ENCODE results near the gene OTUB1.
A peak's percentile ranks its signal among the peaks of the same experiment; 100 is the strongest.

The OTUB1 gene

DNA sequence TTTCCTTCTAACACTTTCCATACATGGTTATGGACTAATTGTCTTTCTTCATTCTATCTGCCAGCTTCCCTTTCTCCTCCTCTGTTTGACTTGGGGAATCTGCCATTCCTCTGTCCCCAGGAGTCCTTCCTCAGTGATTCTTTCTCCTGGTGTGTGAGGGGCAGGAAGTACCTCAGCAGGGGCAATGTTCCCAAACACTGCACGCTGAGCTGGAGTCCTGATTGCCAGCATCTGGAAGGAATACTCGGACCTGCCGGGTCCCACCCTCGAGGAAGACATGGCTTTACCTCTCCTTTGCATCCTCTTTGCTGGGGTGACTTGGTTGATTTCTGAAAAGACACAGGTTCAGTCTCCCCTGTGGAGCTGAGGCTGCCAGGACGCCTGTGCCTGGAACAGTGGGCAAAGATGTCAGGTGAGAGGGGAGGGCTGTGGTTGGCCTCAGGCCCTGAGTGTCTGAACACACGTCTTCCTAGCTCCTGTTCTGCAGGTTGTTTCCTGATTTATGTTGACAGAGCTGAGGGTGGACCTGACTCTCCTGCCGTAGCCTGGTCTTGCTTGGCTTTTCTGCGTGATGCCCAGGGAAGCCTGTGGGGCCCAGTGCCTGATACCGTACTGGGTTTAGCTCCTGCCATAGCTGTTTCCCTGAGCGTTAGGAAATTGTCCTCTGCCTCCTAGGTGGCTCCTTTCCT lies 7.5 kb upstream of the OTUB1 start:
- no peak for DNase-seq

DNA sequence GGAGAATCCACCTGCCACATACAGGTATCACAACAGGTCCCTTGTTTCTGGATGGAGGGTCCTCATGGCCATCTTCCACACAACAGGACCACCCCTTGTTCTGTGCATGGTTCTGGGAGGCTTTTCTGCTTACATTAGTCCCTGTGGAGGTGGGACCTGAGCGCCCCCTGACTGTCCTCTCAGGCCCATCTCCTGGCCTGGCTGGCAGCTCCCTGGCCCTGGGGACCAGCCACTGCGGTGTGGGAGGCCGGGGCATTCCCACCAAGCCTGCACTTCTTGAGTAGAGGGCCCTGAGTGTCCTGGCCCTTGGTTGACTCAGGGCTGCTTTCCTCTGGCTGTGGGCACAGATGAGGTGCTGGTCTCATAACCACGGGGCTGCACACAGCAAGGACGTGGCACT lies 6.8 kb upstream of the OTUB1 start:
- no peak for DNase-seq

DNA sequence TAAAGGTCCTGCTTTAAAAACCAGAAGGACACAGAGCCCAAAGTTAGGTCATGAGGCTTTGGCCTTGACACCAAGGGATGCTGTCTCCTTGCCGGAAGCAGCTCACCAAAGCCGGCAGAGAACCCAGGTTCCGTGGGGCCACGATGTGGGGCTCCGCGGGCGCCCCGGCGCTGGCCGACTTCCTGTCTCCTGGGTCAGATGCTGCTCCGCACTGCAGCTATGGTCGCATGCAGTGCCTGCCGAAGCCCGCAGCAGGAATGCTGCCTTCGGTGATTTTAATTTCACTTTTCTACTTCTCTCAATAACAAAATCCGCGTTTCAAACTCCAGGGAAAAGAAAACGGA lies 454 bp upstream of the OTUB1 start:
- DNase-seq = peak; percentile 81

DNA sequence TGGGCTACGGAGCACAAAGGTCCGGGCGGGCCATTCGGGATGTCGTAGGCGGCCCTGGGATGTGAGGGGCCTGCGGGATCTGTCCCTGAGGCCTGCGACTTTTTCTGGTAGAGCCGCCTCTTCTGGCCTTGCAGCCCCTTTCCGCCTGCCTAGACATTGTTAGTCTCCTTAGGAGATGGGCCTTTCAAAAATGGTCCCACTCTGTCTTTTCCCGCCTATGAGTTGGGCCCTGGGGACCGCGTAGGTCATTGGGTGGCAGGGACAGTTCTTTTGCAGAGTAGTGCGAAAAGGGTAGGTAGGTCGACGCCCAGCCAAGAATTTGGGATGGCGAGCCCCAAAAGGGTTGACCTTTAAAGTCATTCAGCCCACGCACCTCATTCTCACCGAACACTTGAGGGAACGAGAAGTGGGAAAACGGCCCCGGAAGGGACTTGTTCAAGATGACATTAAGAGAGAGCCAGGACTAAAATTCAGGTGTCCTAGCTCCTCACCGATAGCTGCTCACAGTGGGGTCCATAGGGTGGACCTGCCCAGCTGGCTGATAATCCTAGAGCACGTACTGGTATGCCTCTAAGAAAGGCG lies 785 bp downstream of the OTUB1 start:
- no peak for DNase-seq

DNA sequence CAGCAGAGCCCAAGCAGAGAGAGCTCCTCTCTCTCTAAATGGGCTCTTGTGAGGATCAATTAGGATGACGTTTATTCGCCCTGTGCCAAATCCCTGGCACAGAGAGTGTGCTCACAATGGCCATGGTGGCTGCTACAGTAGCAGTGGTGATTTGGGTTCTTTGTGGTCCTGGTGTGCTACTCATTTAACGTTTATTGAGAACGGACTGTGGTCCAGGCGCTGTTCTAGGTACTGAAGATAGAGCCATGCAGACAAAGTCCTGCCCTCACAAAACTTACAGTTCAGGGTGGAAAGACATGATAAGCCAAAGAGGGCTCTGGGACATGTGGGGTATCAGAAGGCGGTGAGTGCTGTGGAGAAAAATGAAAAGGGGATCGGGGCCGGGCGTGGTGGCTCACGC lies 5.3 kb downstream of the OTUB1 start:
- DNase-seq = no peak

DNA sequence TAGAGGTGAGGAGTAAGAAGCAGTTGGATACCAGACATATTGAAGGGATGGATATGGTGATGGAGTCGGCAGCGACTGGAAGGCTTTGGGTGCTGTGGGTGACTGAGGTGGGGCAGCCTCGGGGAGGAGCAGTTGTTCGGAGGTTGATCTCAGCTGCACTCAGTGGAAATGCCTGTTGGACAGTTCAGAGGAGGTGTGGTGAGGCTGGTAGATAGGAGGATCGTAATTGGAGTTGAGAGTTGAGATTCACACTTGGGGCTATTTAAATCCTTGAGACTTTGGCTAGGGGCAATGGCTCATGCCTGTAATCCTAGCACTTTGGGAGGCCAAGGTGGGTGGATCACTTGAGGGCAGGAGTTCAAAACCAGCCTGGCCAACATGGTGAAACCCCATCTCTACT lies 6.9 kb downstream of the OTUB1 start:
- no peak for DNase-seq

DNA sequence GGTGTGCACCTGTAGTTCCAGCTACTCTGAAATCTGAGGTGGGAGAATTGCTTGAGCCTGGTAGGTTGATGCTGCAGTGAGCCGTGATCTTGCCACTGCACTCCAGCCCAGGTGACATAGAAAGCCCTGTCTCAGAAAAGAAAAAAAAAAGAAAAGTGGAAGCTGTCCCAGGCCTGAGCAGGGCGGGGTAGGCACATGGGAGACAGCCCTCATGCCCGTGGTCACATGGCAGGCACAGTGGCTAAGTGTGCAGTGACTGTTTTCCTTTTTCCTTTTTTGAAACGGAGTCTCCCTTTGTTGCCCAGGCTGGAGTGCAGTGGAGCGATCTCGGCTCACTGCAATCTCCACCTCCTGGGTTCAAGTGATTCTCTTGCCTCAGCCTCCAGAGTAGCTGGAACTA lies 7.8 kb downstream of the OTUB1 start:
- DNase-seq = peak; percentile 37

DNA sequence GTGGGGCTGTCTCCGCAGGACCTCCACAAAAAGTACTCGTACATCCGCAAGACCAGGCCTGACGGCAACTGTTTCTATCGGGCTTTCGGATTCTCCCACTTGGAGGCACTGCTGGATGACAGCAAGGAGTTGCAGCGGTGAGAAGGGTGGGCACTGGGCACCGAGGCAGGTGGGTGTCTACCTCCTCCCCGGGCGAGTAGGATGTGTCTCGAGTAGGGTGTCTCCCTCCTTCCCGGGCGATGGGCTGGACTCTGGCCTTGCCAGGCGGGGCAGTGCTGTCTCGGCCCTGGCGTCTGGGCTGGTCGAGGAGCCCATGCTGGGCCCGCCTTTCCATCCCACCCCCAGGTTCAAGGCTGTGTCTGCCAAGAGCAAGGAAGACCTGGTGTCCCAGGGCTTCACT lies 10.3 kb downstream of the OTUB1 start:
- DNase-seq = no peak

DNA sequence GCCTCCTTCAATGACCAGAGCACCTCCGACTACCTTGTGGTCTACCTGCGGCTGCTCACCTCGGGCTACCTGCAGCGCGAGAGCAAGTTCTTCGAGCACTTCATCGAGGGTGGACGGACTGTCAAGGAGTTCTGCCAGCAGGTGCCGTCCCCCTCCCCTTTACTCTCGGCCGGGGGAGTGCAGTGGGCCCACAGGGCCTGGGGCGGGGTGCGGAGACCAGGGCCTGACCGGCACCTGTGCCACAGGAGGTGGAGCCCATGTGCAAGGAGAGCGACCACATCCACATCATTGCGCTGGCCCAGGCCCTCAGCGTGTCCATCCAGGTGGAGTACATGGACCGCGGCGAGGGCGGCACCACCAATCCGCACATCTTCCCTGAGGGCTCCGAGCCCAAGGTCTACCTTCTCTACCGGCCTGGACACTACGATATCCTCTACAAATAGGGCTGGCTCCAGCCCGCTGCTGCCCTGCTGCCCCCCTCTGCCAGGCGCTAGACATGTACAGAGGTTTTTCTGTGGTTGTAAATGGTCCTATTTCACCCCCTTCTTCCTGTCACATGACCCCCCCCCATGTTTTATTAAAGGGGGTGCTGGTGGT lies 11.0 kb downstream of the OTUB1 start:
- DNase-seq = peak; percentile 29

DNA sequence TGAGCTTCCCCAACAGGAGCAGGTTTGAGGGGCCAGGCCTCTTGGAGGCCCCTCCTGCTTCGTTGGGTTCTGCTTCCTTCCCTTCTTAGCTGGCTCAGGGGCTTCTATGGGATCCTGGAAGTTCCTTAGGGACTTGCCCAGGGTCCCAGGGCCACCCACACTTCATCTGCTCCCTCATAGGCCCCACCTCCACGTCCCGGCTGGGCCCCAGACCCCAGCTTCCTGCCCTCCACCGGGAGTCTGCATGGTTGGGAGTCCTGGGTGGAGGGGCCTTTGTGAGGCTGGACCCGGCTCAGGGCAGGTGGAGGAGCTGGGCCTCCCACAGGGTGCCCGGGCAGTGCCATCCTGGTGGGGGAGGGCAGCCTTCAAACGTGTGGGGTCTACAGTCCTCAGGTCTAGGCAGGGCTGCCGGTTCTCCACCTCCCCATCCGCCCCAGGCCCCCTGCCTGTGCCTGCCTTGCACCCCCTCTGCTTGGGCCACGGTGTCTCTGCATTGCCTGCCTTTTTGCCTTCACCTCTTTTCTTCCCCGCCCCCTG lies 11.6 kb downstream of the OTUB1 start:
- no peak for DNase-seq

DNA sequence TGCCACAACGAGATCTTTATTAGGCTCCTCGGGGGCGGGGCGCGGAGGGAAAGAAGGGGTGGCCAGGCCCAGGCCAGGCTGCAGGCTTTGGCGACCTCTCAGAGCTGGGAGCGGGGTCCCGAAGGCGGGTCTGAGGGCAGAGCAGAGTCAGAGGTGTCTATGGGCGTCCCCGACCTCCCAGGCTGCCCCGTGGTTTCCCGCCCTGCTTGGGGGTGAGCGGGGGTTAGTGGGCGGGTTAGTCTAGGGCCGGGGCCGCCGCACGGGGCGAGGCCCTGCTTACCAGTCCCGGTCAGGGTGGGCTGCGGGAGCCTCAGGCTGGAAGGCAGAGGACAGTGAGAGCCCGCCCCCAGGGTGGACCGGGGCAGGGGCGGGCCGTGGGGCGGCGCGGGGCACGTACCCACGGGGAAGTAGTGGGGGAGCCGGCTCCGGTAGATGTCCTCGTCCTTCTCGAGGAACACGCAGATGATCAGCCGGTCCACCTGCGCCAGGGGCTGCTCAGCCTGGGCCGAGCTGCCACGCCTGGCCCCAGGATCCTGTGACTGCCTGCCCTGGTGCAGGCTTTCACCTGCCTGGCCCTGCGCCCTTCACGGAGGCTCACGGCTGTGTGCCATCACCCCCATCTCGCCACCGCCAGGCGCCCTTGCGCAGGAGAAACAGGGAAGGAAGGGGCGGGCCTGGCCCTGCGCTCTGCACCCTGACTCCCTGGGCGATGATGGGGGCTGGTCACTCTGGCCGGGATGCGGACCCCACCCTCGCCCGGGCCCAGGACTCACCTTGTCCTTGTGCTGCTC lies 12.5 kb downstream of the OTUB1 start:
- DNase-seq = peak; percentile 51

DNA sequence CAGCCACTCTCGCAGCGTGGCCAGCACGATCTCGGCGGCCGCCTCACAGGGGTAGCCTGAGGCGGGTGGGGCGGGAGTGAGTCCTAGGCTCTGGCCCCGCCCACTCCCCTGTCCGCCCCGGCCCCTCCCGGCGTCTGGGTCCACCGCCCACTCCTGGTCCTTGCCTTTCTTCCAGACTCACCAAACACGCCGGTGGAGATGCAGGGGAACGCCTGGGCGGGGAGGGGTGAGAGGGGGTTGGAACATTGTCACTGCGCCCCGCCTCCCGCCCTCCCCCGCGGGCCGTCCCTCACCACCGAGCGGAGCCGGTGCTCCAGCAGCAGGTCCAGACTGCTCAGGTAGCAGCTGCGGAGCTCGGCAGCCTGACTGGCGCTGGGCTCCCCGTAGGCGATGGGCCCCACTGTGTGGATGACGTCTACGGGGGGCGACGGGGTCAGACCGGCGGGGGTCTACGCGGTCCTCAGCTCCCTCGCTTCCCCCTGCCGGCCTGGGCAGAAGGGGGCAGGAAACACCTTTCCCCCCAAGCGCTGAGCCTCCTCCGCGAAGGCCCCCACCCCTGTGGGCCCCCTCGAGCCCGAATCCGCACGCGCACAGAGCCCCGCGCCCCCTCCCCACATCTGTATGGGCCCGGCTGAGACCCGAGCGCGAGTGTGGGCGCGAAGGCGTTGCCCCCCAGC lies 13.2 kb downstream of the OTUB1 start:
- DNase-seq = peak; percentile 73

DNA sequence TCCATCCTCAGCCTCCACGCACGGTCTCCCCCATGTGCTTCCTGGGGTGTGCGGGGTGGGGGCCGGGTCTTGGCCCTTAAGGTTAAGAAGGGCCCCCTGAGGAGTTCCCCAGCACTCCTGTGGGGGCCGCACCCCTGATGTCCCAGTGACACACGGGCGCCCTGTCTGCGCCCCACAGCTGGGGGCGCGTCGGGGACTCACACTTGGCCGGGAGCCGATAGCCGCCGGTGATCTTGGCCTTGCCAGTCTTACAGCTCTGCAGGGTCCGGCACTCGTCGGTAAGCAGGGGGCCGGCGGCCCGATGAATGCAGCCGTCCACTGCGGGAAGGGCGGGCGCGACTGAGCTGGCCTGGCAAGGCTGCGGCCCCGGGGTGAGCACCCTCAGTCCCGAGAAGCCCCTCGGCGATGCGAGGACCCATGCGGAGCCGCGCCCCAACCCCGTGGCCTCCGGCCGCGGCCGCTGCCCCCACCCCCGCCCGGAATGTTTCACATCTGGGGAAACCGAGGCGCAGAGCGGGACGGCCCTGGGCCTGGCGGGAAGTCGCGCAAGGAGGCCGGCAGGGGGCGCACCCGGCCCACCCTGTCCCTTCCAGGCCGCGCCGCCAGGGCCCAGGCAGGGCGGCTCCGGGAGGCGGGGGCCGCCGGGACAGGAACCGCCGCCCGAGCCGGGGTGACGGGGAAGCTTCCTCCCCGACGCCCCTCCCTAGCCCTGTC lies 13.9 kb downstream of the OTUB1 start:
- DNase-seq = peak; percentile 89

DNA sequence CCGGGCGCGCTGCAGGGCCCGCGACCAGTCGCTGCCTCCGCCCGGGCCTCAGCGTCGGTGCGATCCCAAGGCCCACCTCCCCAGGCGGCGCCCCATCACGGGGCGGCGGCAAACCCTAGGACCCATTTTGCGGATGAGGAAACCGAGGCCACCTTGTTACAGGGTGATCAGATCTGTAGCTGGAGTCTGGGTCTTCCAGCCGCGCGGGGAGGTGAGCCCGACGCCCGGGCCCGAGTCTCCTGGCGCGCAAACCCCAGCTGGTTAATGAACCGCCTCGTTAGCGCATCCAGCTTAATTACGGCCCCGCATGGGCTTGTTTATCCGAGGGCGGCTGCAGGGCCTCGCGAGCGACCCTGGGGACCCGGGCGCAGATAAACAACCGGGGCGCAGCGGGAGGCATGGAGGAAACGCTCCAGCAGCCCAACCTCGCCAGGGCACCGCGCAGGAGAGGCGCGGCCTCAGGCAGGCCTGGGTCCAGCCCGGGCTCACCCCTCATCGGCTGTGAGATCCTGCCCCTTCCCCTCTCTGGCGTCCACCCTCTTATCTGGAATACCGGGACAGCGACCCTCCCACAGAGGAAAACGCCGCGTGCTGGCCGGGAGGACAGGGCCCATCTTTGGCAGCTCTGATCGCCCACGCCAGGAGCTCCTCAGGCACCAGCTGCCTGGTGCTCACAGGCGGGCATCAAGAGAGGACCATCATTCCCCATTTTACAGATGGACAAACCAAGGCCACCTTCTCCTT lies 14.7 kb downstream of the OTUB1 start:
- peak; percentile 36 for DNase-seq

DNA sequence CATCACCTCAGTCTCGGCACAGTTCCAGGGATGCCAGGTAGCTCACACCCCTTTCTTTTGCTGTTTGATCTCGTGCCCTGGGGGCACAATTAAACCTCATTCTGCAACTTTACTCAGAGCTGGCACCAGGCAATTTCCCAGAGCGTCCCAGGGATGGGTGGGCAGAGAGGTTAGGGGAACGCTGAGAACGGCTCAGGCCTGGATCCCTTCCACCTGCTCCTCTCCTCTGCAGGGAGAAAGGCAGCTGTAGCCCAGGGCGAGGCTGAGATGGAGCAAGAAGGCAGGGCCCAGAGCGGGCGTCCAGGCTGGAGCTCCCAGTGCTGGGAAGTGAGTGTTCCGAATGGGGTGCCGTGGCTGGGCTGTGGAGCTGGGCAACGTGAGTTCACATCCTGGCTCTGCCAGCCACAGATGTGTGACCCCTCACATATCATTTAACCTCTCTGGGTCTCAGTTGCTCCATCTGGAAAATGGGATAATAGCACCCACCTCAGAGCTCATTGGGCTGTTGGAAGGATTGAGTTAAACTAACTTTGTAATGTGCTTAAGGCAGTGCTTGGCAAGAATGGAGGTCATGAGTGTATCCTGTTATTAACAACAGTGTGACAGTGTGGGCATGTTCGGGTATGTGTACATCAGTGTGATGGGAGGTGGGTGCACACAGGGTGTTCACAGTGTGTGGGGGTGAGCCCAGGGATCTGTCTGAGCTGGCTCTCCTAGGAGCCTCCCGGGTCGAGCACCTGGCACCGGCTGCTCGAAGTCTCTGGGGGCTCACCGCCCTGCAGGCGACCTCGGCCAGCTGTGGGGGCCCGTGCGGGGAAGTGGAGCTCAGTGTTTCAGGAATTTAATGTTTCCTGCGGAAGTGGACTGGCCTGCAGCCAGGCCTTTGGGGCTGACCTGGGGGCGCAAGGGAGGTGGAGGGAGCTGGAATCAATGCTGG lies 15.5 kb downstream of the OTUB1 start:
- peak; percentile 30 for DNase-seq

DNA sequence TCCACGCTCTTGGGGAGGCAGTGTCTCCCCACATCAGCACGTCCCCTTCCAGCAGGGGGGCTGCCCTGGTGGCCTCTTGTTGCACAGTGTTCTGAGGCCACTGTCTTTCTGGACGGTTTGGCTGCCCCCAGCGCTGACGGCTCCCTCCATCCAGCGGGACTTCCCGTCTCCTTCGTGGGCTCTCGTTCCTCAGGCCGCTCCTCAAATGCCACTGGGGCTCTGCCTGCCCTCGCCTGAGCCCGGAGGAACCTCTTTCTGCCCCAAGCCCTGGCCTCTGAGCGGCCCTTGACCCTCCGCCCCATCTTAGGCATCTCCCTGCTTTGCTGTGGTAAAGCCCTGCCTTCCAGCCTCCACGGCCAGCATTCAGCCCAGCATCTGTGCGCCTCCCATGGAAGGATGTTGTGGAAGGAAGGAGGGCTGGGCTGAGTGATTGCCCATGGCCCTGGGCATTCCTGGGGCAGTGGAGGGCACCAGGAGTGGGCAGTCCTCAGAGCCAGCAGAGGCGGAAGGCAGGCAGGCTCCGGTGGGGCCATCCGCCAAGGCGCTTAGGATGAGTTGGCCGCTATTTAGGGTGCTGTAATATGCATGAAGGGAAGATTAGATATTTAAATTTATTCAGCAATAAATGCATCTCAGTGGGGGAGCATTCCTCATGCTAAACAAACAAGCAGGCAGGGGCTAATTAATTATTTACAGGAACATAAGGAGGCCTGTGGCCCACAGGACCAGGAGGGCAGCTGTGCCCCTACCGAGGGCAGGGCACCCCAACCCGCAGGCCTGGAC lies 17.8 kb downstream of the OTUB1 start:
- no peak for DNase-seq

DNA sequence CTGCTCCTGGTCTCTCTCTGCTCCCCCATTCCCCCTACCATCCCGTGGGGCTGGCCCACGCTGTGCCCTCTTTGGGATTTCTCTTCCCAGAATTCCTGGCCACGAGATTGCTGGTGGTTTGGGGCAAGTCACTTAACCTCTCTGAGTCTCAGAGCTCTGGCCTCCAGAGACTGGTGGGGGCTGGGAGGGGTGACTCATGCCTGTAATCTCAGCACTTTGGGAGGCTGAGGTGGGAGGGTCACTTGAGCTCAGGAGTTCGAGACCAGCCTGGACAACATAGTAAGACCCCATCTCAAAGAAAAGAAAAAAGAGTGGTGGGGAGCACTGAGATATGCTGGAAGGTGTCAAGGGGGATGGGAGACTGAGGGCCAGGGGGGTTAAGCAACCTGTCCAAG lies 18.3 kb downstream of the OTUB1 start:
- no peak for DNase-seq

DNA sequence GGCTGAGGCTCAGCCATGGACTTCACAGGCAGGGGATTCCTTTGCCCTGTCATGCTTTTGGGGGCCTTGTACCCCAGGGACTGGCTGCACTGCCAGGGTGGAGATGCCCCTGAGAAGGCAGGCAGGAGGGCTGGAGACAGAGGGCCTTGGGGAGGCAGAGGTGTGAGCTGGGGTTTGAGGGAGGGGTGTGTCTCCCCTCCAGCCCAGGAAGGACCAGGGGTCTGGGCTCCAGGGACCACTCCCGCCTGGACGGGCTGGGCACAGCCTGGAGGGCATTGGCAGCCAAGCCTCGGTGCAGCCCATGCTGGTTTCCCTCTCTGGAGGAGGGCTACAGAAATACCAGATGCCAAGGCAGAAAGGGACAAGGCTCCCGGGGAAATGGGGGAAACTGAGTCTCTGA lies 19.5 kb downstream of the OTUB1 start:
- no peak for DNase-seq

DNA sequence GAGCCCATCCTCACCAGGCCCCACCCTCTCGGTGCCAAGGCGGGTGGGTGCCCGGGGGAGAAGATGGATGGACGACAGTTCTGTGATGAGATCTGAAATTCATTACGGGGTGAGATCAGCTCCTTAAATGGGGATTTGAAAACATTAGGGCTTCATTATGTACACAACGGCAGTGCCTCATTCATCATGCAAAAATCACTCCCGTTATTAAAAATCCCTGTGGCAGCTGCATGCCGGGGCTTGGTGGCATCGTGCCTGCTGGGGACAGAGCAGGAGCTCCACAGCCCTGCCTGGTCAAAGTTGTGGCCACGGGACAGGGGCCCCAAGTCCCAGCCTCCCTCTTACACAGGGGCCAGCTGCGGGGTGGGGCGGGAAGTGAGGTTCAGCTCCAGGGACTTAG lies 20.2 kb downstream of the OTUB1 start:
- no peak for DNase-seq

DNA sequence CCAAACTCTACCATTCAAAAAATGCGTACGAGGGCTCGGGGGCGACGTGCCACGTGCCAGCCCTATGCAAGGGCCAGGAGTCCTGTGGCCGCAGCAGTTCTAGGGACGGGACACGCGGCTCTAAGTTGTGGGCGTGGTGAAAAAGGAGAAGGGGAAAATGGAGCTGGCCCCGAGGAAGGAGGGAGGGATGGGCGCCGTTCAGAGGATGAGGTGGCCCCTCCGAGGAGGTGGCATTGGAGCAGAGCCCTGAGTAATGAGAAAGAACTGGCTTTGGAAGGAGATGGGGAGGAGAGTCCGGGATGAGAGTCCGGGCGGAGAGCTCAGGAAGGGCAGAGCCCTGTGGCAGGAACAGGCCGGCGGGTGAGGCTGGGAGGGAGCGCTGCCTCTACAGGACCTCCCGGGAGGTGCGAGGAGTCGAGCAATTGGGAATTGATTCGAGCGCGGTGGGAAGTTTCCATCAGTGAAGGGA lies 21.0 kb downstream of the OTUB1 start:
- peak; percentile 46 for DNase-seq

All from hematopoietic multipotent progenitor cell treated with erythropoietin and hydrocortisone succinate and interleukin-3 and kit ligand, for 4 days (in vitro differentiated cells).